ENCODE data around the gene UST.

DNA sequence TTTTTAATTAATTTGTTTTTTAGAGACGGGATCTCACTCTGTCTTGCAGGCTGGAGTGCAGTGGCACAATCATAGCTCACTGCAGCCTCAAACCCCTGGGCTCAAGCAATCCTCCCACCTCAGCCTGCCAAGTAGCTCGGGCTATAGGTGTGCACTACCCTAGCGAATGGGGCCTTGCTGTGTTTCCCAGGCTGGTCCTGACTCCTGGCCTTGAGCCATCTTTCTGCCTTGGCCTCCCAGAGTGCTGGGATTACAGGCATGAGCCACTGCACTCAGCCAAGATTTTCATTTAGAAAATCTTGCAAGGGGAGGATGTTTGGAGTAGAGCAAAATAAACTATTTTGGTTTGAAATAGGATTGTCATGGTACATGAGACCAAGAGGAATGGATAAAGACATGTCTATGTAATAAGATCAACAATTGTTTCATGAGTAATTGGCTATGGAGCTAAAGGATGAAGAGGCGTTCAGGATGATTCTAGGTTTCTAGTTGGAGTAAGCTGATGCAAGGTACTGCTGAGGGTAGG is 237.8 kb downstream of the UST start:
- TF ChIP-seq, protein P1, sequence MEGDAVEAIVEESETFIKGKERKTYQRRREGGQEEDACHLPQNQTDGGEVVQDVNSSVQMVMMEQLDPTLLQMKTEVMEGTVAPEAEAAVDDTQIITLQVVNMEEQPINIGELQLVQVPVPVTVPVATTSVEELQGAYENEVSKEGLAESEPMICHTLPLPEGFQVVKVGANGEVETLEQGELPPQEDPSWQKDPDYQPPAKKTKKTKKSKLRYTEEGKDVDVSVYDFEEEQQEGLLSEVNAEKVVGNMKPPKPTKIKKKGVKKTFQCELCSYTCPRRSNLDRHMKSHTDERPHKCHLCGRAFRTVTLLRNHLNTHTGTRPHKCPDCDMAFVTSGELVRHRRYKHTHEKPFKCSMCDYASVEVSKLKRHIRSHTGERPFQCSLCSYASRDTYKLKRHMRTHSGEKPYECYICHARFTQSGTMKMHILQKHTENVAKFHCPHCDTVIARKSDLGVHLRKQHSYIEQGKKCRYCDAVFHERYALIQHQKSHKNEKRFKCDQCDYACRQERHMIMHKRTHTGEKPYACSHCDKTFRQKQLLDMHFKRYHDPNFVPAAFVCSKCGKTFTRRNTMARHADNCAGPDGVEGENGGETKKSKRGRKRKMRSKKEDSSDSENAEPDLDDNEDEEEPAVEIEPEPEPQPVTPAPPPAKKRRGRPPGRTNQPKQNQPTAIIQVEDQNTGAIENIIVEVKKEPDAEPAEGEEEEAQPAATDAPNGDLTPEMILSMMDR (IDR thresholded peaks at IDR 0.05), result no peak
- TF ChIP-seq EZH2 (IDR thresholded peaks at IDR 0.05; ENCODE audit: borderline replicate concordance, insufficient read depth, low read depth, low read length, poor library complexity, severe bottlenecking), result no peak
